SKM-1 treated with dmso at 0.1 percent for 144 hours (cell line): ENCODE measurements around the gene FAR1.
"Not testable (repeated sequence)": the region's sequence is repeated elsewhere in the genome, so short reads cannot be mapped to it uniquely, and the experiment has no call there.

ENCODE experiments used
- DNase-seq: peaks from one replicate; lab custom pipeline; 2025; ENCODE audit not compliant: unreplicated experiment; lab: John Stamatoyannopoulos, UW

Gene FAR1

GRCh38 chr11:13702071-13702470 is 33.6 kb downstream of the FAR1 start:
- DNase-seq, result no peak

- DNase-seq, result no peak
Observed at GRCh38 chr11:13705710-13706109, 37.2 kb downstream of the FAR1 start.

- DNase-seq, result no peak
Observed at GRCh38 chr11:13713982-13714381, 45.5 kb downstream of the FAR1 start.

- DNase-seq, result no peak
Observed at GRCh38 chr11:13717331-13717730, 48.9 kb downstream of the FAR1 start.

GRCh38 chr11:13718394-13718793 is 49.9 kb downstream of the FAR1 start:
- no peak for DNase-seq

- DNase-seq, result no peak
Observed at GRCh38 chr11:13720940-13721339, 52.5 kb downstream of the FAR1 start.

GRCh38 chr11:13721760-13722159 is 53.3 kb downstream of the FAR1 start:
- DNase-seq, result no peak

GRCh38 chr11:13726456-13726855 is 58.0 kb downstream of the FAR1 start:
- DNase-seq, result no peak

GRCh38 chr11:13728076-13728475 is 59.6 kb downstream of the FAR1 start:
- DNase-seq, result no peak

- no peak for DNase-seq
Observed at GRCh38 chr11:13734530-13734929, 66.1 kb downstream of the FAR1 start.

- DNase-seq, result peak; percentile 52
Observed at GRCh38 chr11:13745165-13745564, 76.7 kb downstream of the FAR1 start.

- not testable (repeated sequence) for DNase-seq
Observed at GRCh38 chr11:13753316-13753715, 84.8 kb downstream of the FAR1 start.

GRCh38 chr11:13759050-13759449 is 90.6 kb downstream of the FAR1 start:
- no peak for DNase-seq

GRCh38 chr11:13760115-13760514 is 91.6 kb downstream of the FAR1 start:
- DNase-seq, result no peak

- DNase-seq, result no peak
Observed at GRCh38 chr11:13761250-13761649, 92.8 kb downstream of the FAR1 start.

- DNase-seq, result no peak
Observed at GRCh38 chr11:13761716-13762115, 93.2 kb downstream of the FAR1 start.

GRCh38 chr11:13762718-13763117 is 94.2 kb downstream of the FAR1 start:
- DNase-seq, result no peak

- no peak for DNase-seq
Observed at GRCh38 chr11:13763341-13763740, 94.9 kb downstream of the FAR1 start.

GRCh38 chr11:13765886-13766285 is 97.4 kb downstream of the FAR1 start:
- DNase-seq, result no peak

- no peak for DNase-seq
Observed at GRCh38 chr11:13767471-13767870, 99.0 kb downstream of the FAR1 start.

- no peak for DNase-seq
Observed at GRCh38 chr11:13769188-13769587, 100.7 kb downstream of the FAR1 start.

GRCh38 chr11:13771151-13771550 is 102.7 kb downstream of the FAR1 start:
- no peak for DNase-seq

- DNase-seq, result peak; percentile 57
Observed at GRCh38 chr11:13772223-13773046, 104.0 kb downstream of the FAR1 start.
